Measurements from ENCODE around the gene PHPT1.

Gene PHPT1

DNA sequence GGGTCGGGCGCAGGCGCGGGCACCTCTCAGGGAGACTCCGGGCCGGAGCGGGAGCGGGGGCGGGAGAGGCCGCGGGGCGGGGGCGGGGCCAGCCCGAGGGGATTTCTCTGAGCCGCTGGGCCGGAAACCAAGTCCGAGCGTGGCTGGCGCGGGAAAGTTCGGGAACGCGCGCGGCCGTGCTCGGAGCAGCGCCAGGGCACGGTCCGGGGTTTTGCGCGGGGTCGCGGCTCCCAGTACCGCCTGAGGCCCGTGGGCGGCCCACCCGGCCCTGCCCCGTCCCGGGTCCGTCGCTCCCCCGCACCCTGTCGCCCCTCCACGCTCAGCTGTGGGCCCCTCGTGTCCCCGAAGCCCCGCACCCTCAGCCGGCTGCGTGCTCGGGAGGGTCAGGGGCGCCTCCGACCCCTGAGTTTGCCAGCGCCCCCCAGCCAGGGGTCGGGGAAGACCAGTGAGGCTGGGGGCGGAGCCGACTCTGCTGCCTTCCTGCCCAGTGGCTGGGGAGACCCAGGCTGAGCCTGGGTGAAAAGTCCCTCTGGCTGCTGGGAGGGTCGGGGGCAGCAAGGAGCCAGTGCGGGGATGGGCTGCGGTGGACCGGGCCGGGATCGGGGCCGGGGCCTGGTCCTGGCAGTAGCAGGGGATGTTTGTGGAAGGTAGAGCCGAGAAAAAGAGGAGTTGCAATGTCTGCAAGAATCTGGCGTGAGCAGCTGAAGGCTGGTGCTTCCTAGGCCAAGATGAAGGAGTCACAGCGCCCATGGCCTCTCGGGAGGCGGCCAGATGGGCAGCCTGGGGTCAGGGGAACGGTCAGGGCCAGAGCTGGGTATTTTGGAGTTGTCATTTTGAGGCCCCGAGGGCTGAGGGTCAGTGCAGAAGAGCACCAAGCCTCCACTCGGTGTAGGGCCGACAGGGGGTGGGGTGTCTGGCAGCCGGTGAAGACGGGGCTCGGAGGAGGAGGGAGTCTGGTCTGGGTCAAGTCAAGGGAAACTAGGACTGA is 37.7 kb downstream of the PHPT1 start:
- DNase-seq (ENCODE audit: low read depth in 2 of 2), result no peak

DNA sequence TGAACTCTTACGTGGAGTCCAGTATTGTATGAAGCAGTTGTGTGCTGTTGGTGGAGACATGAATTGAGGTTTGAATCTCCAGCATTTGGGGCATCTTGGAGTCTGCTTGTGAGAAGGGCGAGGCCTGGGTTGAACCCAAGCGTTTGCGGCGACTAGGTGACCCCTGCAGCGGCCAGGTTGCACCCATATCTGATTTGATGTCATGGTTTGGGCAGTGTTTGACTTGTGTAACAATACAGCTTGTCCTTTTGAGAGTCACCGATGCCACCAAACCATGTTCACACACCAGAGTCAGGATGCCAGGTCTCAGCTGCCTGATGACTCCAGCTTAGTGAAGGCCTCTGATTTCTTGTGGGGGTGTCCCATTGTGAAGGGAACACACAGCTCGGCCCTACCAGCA is 39.2 kb downstream of the PHPT1 start:
- DNase-seq (ENCODE audit: low read depth in 2 of 2), result no peak

DNA sequence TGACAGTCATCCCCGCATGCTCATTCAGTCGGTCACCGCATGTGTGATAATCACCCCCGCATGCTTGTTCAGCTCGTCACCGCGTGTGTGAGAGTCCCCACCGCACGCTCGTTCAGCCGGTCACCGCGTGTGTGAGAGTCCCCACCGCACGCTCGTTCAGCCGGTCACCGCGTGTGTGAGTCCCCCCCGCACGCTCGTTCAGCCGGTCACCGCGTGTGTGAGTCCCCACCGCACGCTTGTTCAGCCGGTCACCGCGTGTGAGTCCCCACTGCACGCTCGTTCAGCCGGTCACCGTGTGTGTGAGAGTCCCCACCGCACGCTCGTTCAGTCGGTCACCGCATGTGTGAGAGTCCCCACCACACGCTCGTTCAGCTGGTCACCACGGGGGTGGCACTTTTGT is 40.6 kb downstream of the PHPT1 start:
- no peak for DNase-seq (ENCODE audit: low read depth in 2 of 2)

DNA sequence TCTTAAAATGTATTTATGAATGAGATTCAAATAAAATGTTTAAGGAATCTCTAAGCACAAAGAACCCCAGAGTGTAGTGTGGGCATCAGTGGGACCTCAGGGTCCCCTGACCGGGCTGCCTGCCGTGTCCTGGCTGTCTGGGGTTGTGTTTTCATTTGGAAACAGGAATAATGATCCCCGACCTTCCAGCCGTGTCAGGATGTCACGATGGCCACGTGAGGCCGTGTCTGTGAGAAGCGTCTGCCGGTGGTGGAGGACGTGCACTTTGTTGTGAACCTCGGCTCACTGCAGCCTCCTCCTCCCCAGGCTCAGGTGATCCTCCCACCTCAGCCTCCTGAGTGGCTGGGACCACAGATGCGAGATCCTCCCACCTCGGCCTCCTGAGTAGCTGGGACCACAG is 41.5 kb downstream of the PHPT1 start:
- DNase-seq (ENCODE audit: low read depth in 2 of 2), result no peak

GRCh38 chr9:136896027-136896426 is 46.8 kb downstream of the PHPT1 start:
- no peak for DNase-seq (ENCODE audit: low read depth in 2 of 2)

DNA sequence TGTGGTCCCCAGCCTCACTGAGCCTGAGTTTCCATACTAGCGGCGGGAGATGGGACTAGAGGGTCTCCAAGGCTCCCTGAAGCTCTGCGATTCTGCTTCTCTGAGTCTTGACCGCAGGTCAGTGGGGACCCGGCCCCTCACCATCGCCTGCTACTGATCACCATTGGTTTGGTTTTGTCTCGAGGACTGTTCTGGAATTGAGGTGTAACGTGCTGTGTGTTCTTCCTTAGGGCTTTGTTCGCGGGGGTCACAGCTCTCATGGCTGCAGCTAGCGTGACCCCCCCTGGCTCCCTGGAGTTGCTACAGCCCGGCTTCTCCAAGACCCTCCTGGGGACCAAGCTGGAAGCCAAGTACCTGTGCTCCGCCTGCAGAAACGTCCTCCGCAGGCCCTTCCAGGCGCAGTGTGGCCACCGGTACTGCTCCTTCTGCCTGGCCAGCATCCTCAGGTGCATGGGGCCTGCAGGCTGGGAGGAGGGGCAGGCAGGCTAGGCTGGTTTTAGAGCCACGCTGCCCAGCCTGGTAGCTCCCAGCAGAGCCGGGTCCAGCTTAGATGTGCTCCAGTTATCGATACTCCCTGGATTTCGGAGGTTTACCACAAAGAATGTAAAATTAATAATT is 49.4 kb downstream of the PHPT1 start:
- DNase-seq (ENCODE audit: low read depth in 2 of 2), result no peak

GRCh38 chr9:136899196-136899595 is 50.0 kb downstream of the PHPT1 start:
- DNase-seq (ENCODE audit: low read depth in 2 of 2), result no peak

DNA sequence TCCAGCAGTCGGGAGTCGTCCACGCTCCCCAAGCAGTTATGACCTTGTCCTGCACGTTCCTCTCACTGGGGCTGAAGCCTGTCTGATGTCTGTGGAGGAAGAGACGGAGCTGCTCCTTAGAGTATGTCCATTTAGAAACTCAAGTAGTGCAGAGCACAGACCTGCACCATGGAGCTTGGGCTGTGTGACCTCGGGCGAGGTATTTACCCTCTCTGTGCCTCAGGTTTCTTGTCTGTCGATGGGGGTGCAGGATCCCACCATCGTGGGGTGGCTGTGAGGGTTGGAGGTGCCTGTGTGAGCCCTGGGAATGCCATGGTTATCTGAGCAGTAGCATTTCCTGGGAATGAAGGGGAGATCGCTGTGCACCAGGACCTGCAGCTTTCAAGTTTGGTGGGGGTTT is 51.3 kb downstream of the PHPT1 start:
- no peak for DNase-seq (ENCODE audit: low read depth in 2 of 2)

Data from activated CD4-positive, alpha-beta T cell treated with anti-CD3 and anti-CD28 coated beads for 24 hours (primary cell).